IMR-90 (cell line): ENCODE data around the gene PPP1R16B. TPM values are rescaled to one million over a fixed set of nuclear protein-coding genes. Genes with fewer than 3 reads are reported as not detected.

Source experiments
- ATAC-seq: fragments of 200-7000 bp; cut with Tn5 transposase; 2 replicates; pipeline ENCODE4 v1.9.1; 2020; ENCODE audit warnings: low read depth, mild to moderate bottlenecking, moderate library complexity
- BruUV-seq: library from RNA; stranded (reverse); fragments of 400-500 nt; replicated peaks from 2 replicates; lab custom pipeline; 2021; lab: Mats Ljungman, UMichigan
- CTCF ChIA-PET: fragments of 300-600 bp; formaldehyde crosslinking; extraction: SDS; loops from one replicate; lab custom pipeline; 2021; ENCODE audit warnings: antibody characterized with exemption; lab: Yijun Ruan, JAX
- POLR2A ChIA-PET: fragments of 300-600 bp; sonication (Branson Sonifier 250); formaldehyde crosslinking; loops from one replicate; lab custom pipeline; 2022; ENCODE audit warnings: antibody characterized with exemption; ENCODE audit not compliant: unreplicated experiment; lab: Charles Lee
- DNase-seq: peaks from one replicate; pipeline ENCODE4 v3.0.0; 2013
- H2AFZ ChIP-seq: replicated peaks from 2 replicates; pipeline ENCODE3; 2013; ENCODE audit warnings: low read length, mild to moderate bottlenecking; ENCODE audit not compliant: poor library complexity
- H2AK5ac ChIP-seq: 2 replicates; pipeline ENCODE4 v1.6.1; 2013; ENCODE audit warnings: low read depth, low read length, inconsistent platforms
- H2AK9ac ChIP-seq: replicated peaks from 2 replicates; pipeline ENCODE3; 2013; ENCODE audit warnings: mild to moderate bottlenecking, low read depth, low read length, moderate library complexity; ENCODE audit not compliant: poor library complexity
- H2BK120ac ChIP-seq: 2 replicates; pipeline ENCODE4 v1.6.1; 2013; ENCODE audit warnings: low read depth, low read length, inconsistent platforms
- H2BK15ac ChIP-seq: 3 replicates; pipeline ENCODE4 v1.6.1; 2013; ENCODE audit warnings: low read depth, low read length, inconsistent platforms
- H2BK20ac ChIP-seq: 2 replicates; pipeline ENCODE4 v1.6.1; 2013; ENCODE audit warnings: low read depth, mild to moderate bottlenecking, inconsistent platforms, low read length, moderate library complexity
- H2BK5ac ChIP-seq: 2 replicates; pipeline ENCODE4 v1.6.1; 2013; ENCODE audit warnings: mild to moderate bottlenecking, low read depth, low read length, inconsistent platforms; ENCODE audit not compliant: poor library complexity, severe bottlenecking
- H3K14ac ChIP-seq: replicated peaks from 2 replicates; pipeline ENCODE4 v1.6.1; 2013; ENCODE audit warnings: low read depth, low read length, inconsistent platforms
- H3K18ac ChIP-seq: 2 replicates; pipeline ENCODE4 v1.6.1; 2013; ENCODE audit warnings: low read depth, low read length, control low read depth
- H3K23ac ChIP-seq: 2 replicates; pipeline ENCODE4 v1.6.1; 2013; ENCODE audit warnings: low read depth, low read length, inconsistent platforms
- H3K27ac ChIP-seq: 2 replicates; pipeline ENCODE4 v1.5.1; 2013; ENCODE audit warnings: mild to moderate bottlenecking, control low read depth, low read length; ENCODE audit not compliant: insufficient read depth
- H3K27me3 ChIP-seq: 2 replicates; pipeline ENCODE4 v1.6.1; 2013; ENCODE audit warnings: low read length; ENCODE audit not compliant: control insufficient read depth, insufficient read depth
- H3K36me3 ChIP-seq: 2 replicates; pipeline ENCODE4 v1.6.1; 2013; ENCODE audit warnings: low read length, mixed read lengths; ENCODE audit not compliant: control insufficient read depth, insufficient read depth
- H3K4ac ChIP-seq: 2 replicates; pipeline ENCODE4 v1.6.1; 2013; ENCODE audit warnings: low read depth, low read length, inconsistent platforms
- H3K4me1 ChIP-seq: 2 replicates; pipeline ENCODE4 v1.6.1; 2013; ENCODE audit warnings: low read length, mixed read lengths; ENCODE audit not compliant: control insufficient read depth, insufficient read depth
- H3K4me2 ChIP-seq: 2 replicates; pipeline ENCODE4 v1.6.1; 2013; ENCODE audit warnings: low read depth, mild to moderate bottlenecking, control low read depth, low read length, moderate library complexity
- H3K4me3 ChIP-seq: 2 replicates; pipeline ENCODE4 v1.5.1; 2013; ENCODE audit warnings: low read depth, mild to moderate bottlenecking, control low read depth, low read length, moderate library complexity; ENCODE audit not compliant: insufficient read depth
- H3K56ac ChIP-seq: 2 replicates; pipeline ENCODE4 v1.6.1; 2013; ENCODE audit warnings: low read length, inconsistent platforms; ENCODE audit not compliant: insufficient read depth; ENCODE audit errors: extremely low read depth
- H3K79me1 ChIP-seq, 2 experiments: 2 replicates each; pipeline ENCODE4 v1.6.1; 2013; ENCODE audit warnings: low read length in 2 of 2, inconsistent platforms in 1 of 2, low read depth in 1 of 2
- H3K9ac ChIP-seq: 2 replicates; pipeline ENCODE4 v1.6.1; 2013; ENCODE audit warnings: low read depth, low read length, control low read depth
- H3K9me1 ChIP-seq: 2 replicates; pipeline ENCODE4 v1.6.1; 2013; ENCODE audit warnings: low read length, inconsistent platforms; ENCODE audit not compliant: insufficient read depth
- H3K9me3 ChIP-seq: 2 replicates; pipeline ENCODE4 v1.6.1; 2013; ENCODE audit warnings: low read length; ENCODE audit not compliant: control insufficient read depth, insufficient read depth
- H4K20me1 ChIP-seq: 2 replicates; pipeline ENCODE4 v1.6.1; 2013; ENCODE audit warnings: low read length, inconsistent platforms; ENCODE audit not compliant: insufficient read depth
- H4K5ac ChIP-seq: 2 replicates; pipeline ENCODE4 v1.6.1; 2013; ENCODE audit warnings: mild to moderate bottlenecking, low read depth, low read length, control low read depth
- H4K8ac ChIP-seq, 2 experiments: 2 replicates each; pipeline ENCODE4 v1.6.1; 2013; ENCODE audit warnings: low read depth in 2 of 2, low read length in 2 of 2, control low read depth in 1 of 2, inconsistent platforms in 1 of 2
- H4K91ac ChIP-seq: 2 replicates; pipeline ENCODE4 v1.6.1; 2013; ENCODE audit warnings: low read depth, low read length, inconsistent platforms; ENCODE audit not compliant: insufficient read depth
- CHD1 ChIP-seq: IDR thresholded peaks from 2 replicates; pipeline ENCODE4 v1.6.1; 2012; ENCODE audit warnings: low read depth, low read length, improper control_type of control experiment
- RAD21 ChIP-seq: IDR thresholded peaks from 2 replicates; pipeline ENCODE4 v1.6.1; 2012; ENCODE audit warnings: low read length, improper control_type of control experiment
- SMC3 ChIP-seq: fragments of 150-350 bp; IDR thresholded peaks from 2 replicates; pipeline ENCODE4 v1.6.1; 2016; ENCODE audit warnings: low read depth, mild to moderate bottlenecking, antibody characterized with exemption, low read length, moderate library complexity
- WGBS, 2 experiments: methylation state at CpG; one replicate each; pipeline versions ENCODE4 v1.1.5 to v1.1.7; 2013; ENCODE audit warnings: missing lambda C conversion rate in 2 of 2; ENCODE audit not compliant: insufficient read length in 1 of 2; ENCODE audit errors: extremely low coverage in 2 of 2; 5-methylcytosine and 5-hydroxymethylcytosine counted together
- dilution Hi-C: fragments of 300-500 bp; cut with HindIII; formaldehyde crosslinking; loops from one replicate; pipeline ENCODE4 v1.14.3; 2018; ENCODE audit warnings: low sequenced_read_pairs; ENCODE audit not compliant: unreplicated experiment
- in situ Hi-C: fragments of 300-500 bp; cut with MboI; formaldehyde crosslinking; loops from 3 replicates; pipeline ENCODE4 v1.14.3; 2019; ENCODE audit warnings: low sequenced_read_pairs, inconsistent platforms, mixed read lengths
- intact Hi-C: fragments of 100-400 bp; cut with micrococcal nuclease; formaldehyde crosslinking; loops from 2 replicates; pipeline ENCODE4 v1.10.0; 2022
- polyA plus RNA-seq, 3 experiments: library from polyadenylated mRNA; depleted of rRNA; stranded (reverse); fragments of >200 nt; gene quantifications; 2 replicates each; pipeline ENCODE4 v1.2.3, GENCODE V29; 2012; ENCODE audit warnings: low replicate concordance in 1 of 3
- total RNA-seq: library from RNA; depleted of rRNA; stranded (reverse); fragments of >200 nt; gene quantifications from 2 replicates; pipeline ENCODE4 v1.2.3, GENCODE V29; 2012
- TF ChIP-seq, protein P1 (sequence below): conservative IDR thresholded peaks from 2 replicates; pipeline ENCODE4 v1.5.1; 2012; ENCODE audit warnings: mild to moderate bottlenecking, low read depth, low read length, improper control_type of control experiment

The PPP1R16B gene
- total and polyA plus RNA-seq, 2 of the 4 experiments (the other 2 are of a cell fraction) = not detected

DNA sequence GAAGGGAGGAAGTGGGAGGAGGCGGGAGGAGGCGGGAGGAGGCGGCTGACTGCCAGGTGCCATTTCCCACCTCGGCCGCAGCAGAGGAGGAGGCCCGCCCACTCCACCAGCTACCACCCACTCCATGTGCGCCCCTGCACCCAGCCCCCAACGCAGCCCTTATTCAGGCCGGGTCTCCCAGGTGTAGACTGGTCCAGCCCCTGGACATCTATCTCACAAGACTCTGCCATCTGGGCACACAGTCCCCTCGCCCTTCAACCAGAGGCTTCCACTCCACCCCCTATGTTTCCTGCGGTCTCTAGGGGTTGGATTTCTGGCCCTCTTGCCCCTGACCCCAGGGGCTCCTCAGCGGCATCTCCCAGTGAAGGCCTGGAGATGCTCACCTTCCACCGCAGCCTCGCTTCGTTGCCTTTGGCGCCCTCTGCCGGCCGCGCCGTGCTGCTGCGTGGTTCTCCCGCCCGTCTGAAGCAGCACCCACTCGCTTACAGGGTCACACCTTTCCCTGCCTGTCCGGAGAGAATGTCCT, 88.1 kb downstream of the PPP1R16B start:
- H3K79me1 ChIP-seq = no peaks in the 10 kb centered on the region
- H3K36me3 ChIP-seq = no peaks in the 10 kb centered on the region
- H2AK5ac ChIP-seq = no peak overlapping the region
- H3K14ac ChIP-seq = no peak overlapping the region
- H2AK9ac ChIP-seq = peak overlapping the region; percentile 68
- H4K8ac ChIP-seq = no peak overlapping the region
- no peak overlapping the region for H3K4me2 ChIP-seq
- no peak overlapping the region for H4K5ac ChIP-seq
- H2BK5ac ChIP-seq = no peak overlapping the region
- no peak overlapping the region for H3K9ac ChIP-seq
- H3K23ac ChIP-seq = no peak overlapping the region
- WGBS, 2 experiments = 0% methylated on average over 1 of the region's 25 CpGs; no CpG with 5 or more reads in 1 of the 2 experiments
- no peaks in the 10 kb centered on the region for H4K20me1 ChIP-seq
- no peaks in the 10 kb centered on the region for H3K4me1 ChIP-seq
- dilution Hi-C loops = no loop called here
- no peak overlapping the region for H3K18ac ChIP-seq
- H3K27ac ChIP-seq = no peak overlapping the region
- ChIA-PET CTCF (interaction anchor here (0.9 kb wide), 1 partner anchor 142 kb away, joined by 3 read pairs; no protein-coding TSS in a partner anchor), POLR2A (no interaction called here)
- no peak overlapping the region for H2BK120ac ChIP-seq
- no peaks in the 10 kb centered on the region for H3K9me1 ChIP-seq
- intact Hi-C loops = loop anchor here (1.0 kb wide), 1 partner anchor 247 kb away; no protein-coding TSS in a partner anchor
- peak; percentile 97 for ATAC-seq
- no peak overlapping the region for H2BK20ac ChIP-seq
- no peak overlapping the region for H4K91ac ChIP-seq
- peak overlapping the region; percentile 72 for H2AFZ ChIP-seq
- H3K4ac ChIP-seq = no peak overlapping the region
- H3K56ac ChIP-seq = no peak overlapping the region
- BruUV-seq = no TSS peak
- in situ Hi-C loops = loop anchor here (10.0 kb wide), 1 partner anchor 249 kb away; no protein-coding TSS in a partner anchor
- no peak overlapping the region for H3K4me3 ChIP-seq
- DNase-seq = peak; percentile 18
- H3K9me3 ChIP-seq = no peaks in the 10 kb centered on the region
- peaks cover 26% of the 10 kb centered on the region for H3K27me3 ChIP-seq
- peak; percentile 63 for TF ChIP-seq SMC3
- no peak for TF ChIP-seq CHD1
- TF ChIP-seq RAD21 = peak; percentile 71
- TF ChIP-seq, protein P1, sequence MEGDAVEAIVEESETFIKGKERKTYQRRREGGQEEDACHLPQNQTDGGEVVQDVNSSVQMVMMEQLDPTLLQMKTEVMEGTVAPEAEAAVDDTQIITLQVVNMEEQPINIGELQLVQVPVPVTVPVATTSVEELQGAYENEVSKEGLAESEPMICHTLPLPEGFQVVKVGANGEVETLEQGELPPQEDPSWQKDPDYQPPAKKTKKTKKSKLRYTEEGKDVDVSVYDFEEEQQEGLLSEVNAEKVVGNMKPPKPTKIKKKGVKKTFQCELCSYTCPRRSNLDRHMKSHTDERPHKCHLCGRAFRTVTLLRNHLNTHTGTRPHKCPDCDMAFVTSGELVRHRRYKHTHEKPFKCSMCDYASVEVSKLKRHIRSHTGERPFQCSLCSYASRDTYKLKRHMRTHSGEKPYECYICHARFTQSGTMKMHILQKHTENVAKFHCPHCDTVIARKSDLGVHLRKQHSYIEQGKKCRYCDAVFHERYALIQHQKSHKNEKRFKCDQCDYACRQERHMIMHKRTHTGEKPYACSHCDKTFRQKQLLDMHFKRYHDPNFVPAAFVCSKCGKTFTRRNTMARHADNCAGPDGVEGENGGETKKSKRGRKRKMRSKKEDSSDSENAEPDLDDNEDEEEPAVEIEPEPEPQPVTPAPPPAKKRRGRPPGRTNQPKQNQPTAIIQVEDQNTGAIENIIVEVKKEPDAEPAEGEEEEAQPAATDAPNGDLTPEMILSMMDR = peak; percentile 84
- H2BK15ac ChIP-seq = no peak overlapping the region
